GM12878 (cell line): ENCODE results near the gene TGM2. TPM values are rescaled to one million over a fixed set of nuclear protein-coding genes. Genes with fewer than 3 reads are reported as not detected.

Experiments
- ATAC-seq: fragments of 200-7000 bp; cut with Tn5 transposase; 3 replicates; pipeline ENCODE4 v1.9.1; 2020; ENCODE audit warnings: mild to moderate bottlenecking, moderate library complexity
- BruUV-seq: library from RNA; stranded (reverse); fragments of 400-500 nt; replicated peaks from 2 replicates; lab custom pipeline; 2021; lab: Mats Ljungman, UMichigan
- CTCF ChIA-PET: fragments of 300-600 bp; sonication (Branson Sonifier 250); formaldehyde crosslinking; extraction: SDS; loops from one replicate; lab custom pipeline; 2021; ENCODE audit warnings: inconsistent platforms; lab: Yijun Ruan, JAX
- POLR2A ChIA-PET: fragments of 350-600 bp; formaldehyde crosslinking; extraction: SDS; loops from one replicate; lab custom pipeline; 2021; ENCODE audit warnings: inconsistent platforms; lab: Charles Lee
- RAD21 ChIA-PET: fragments of 300-600 bp; sonication (Branson Sonifier 250); formaldehyde crosslinking; loops from one replicate; lab custom pipeline; 2023; ENCODE audit warnings: antibody characterized with exemption; ENCODE audit not compliant: unreplicated experiment; lab: Charles Lee
- SMC1A ChIA-PET: fragments of 300-600 bp; sonication (Branson Sonifier 250); formaldehyde crosslinking; loops from one replicate; lab custom pipeline; 2023; ENCODE audit not compliant: unreplicated experiment, uncharacterized antibody; lab: Charles Lee
- DNase-seq: peaks from one replicate; pipeline ENCODE4 v3.0.0-alpha.2; 2011; ENCODE audit warnings: low read depth, low spot score
- FAIRE-seq: peaks from 3 replicates; lab custom pipeline; 2011; peaks lifted over from hg19 to GRCh38; lab: Jason Lieb, UNC
- H2AFZ ChIP-seq: 2 replicates; pipeline ENCODE4 v1.6.0; 2011; ENCODE audit warnings: low read depth, low read length, control low read depth; ENCODE audit not compliant: control insufficient read depth
- H3K27ac ChIP-seq: 2 replicates; pipeline ENCODE4 v1.5.1; 2011; ENCODE audit warnings: control low read depth; ENCODE audit not compliant: control insufficient read depth, insufficient read depth
- H3K27me3 ChIP-seq, 2 experiments: replicated peaks in 1 of 2; 2 replicates each; pipeline versions ENCODE4 v1.6.0 to v1.6.1; 2011; ENCODE audit warnings: low read length in 1 of 2; ENCODE audit not compliant: control insufficient read depth in 2 of 2, insufficient read depth in 2 of 2
- H3K36me3 ChIP-seq, 2 experiments: 2 replicates each; pipeline ENCODE4 v1.5.1; 2011; ENCODE audit warnings: low read length in 1 of 2; ENCODE audit not compliant: control insufficient read depth in 2 of 2, insufficient read depth in 2 of 2
- H3K4me1 ChIP-seq: 2 replicates; pipeline ENCODE4 v1.6.1; 2011; ENCODE audit warnings: mild to moderate bottlenecking, low read length, moderate library complexity, mixed read lengths; ENCODE audit not compliant: control insufficient read depth, insufficient read depth
- H3K4me2 ChIP-seq: 2 replicates; pipeline ENCODE4 v1.6.0; 2011; ENCODE audit warnings: control low read depth; ENCODE audit not compliant: control insufficient read depth, insufficient read depth
- H3K4me3 ChIP-seq: fragments of 200-600 bp; sonication (generic); 2 replicates; pipeline ENCODE4 v1.5.1; 2016
- H3K79me2 ChIP-seq: 2 replicates; pipeline ENCODE4 v1.6.0; 2011; ENCODE audit warnings: low read length; ENCODE audit not compliant: control insufficient read depth, insufficient read depth
- H3K9ac ChIP-seq: 2 replicates; pipeline ENCODE4 v1.8.0; 2011; ENCODE audit warnings: low read length, control low read depth, mixed read lengths; ENCODE audit not compliant: control insufficient read depth, insufficient read depth
- H3K9me3 ChIP-seq: replicated peaks from 3 replicates; pipeline ENCODE4 v1.5.1; 2011; ENCODE audit warnings: mild to moderate bottlenecking, low read length; ENCODE audit not compliant: control insufficient read depth, insufficient read depth
- H4K20me1 ChIP-seq: 2 replicates; pipeline ENCODE4 v1.6.0; 2011; ENCODE audit not compliant: control insufficient read depth, insufficient read depth
- CBX5 ChIP-seq: sonication (generic); IDR thresholded peaks from 2 replicates; pipeline ENCODE4 v1.6.1; 2016; ENCODE audit warnings: low read depth, moderate library complexity, mild to moderate bottlenecking, inconsistent platforms
- CHD2 ChIP-seq: IDR thresholded peaks from 2 replicates; pipeline ENCODE4 v1.6.1; 2011; ENCODE audit warnings: low read depth, low read length, improper control_type of control experiment, borderline replicate concordance
- EGR1 ChIP-seq, 2 experiments: IDR thresholded peaks; 1 replicate in 1 of 2; 2 replicates in 1 of 2; pipeline ENCODE4 v1.6.1; 2011 to 2012; ENCODE audit warnings: low read depth in 2 of 2, low read length in 2 of 2, borderline replicate concordance in 1 of 2, mild to moderate bottlenecking in 1 of 2, moderate library complexity in 1 of 2
- NFXL1 ChIP-seq: fragments of 450-650 bp; IDR thresholded peaks from 2 replicates; pipeline ENCODE4 v1.6.1; 2017; ENCODE audit warnings: antibody characterized with exemption, mild to moderate bottlenecking, borderline replicate concordance
- POLR2AphosphoS2 ChIP-seq: IDR thresholded peaks from 2 replicates; pipeline ENCODE4 v1.6.1; 2011; ENCODE audit warnings: low read depth, mild to moderate bottlenecking, low read length, improper control_type of control experiment, moderate library complexity
- SREBF2 ChIP-seq: IDR thresholded peaks from 2 replicates; pipeline ENCODE4 v1.6.1; 2012; ENCODE audit warnings: mild to moderate bottlenecking, low read length
- TCF12 ChIP-seq: IDR thresholded peaks from 2 replicates; pipeline ENCODE4 v1.6.1; 2011; ENCODE audit warnings: low read depth, mild to moderate bottlenecking, low read length
- ZBED1 ChIP-seq: IDR thresholded peaks from 2 replicates; pipeline ENCODE4 v1.6.1; 2016; ENCODE audit warnings: borderline replicate concordance
- WGBS: methylation state at CpG from one replicate; pipeline ENCODE4 v1.1.6; 2016; ENCODE audit warnings: low lambda C conversion rate; ENCODE audit not compliant: insufficient replicate concordance, insufficient coverage; ENCODE audit errors: missing lambda C conversion rate; 5-methylcytosine and 5-hydroxymethylcytosine counted together
- in situ Hi-C: fragments of 300-500 bp; cut with MboI; formaldehyde crosslinking; loops from 9 replicates; pipeline ENCODE4 v1.14.3; 2018; ENCODE audit warnings: mixed read lengths
- intact Hi-C: fragments of 100-400 bp; cut with micrococcal nuclease; formaldehyde crosslinking; loops from one replicate; pipeline ENCODE4 v1.14.2; 2022; ENCODE audit not compliant: unreplicated experiment
- polyA plus RNA-seq, 11 experiments: library from polyadenylated mRNA; depleted of rRNA in 4 of 11; unstranded in 6 of 11; stranded (reverse) in 5 of 11; fragments of >200 nt; fragmentation: Nextera tagmentation in 4 of 11; fragmentation: Illumina TruSeq in 1 of 11; extraction: Ambion mirVana in 4 of 11; extraction: Trizol in 1 of 11; gene quantifications; 1 replicate in 1 of 11; 2 replicates in 10 of 11; pipeline versions ENCODE4 v1.2.1 to v1.2.3, GENCODE V29; 2011 to 2016; ENCODE audit warnings: inconsistent platforms in 2 of 11, missing spikeins in 2 of 11, low read depth in 1 of 11
- total RNA-seq, 4 experiments: library from RNA; depleted of rRNA in 3 of 4; stranded (reverse); fragments of >200 nt in 3 of 4; fragmentation: Illumina TruSeq in 1 of 4; extraction: Trizol in 1 of 4; gene quantifications; 2 replicates each; pipeline versions ENCODE4 v1.2.1 to v1.2.3, GENCODE V29; 2013 to 2021
- TF ChIP-seq, protein P1 (sequence below): fragments of 150-350 bp; IDR thresholded peaks from 2 replicates; pipeline ENCODE4 v1.6.1; 2016; ENCODE audit warnings: low read depth, low read length
- TF ChIP-seq, protein P2 (sequence below): fragments of 450-650 bp; IDR thresholded peaks from 2 replicates; pipeline ENCODE4 v1.6.1; 2017; ENCODE audit warnings: mild to moderate bottlenecking, low read depth, inconsistent platforms; ENCODE audit not compliant: poor library complexity, severe bottlenecking
- TF ChIP-seq, protein P3 (sequence below): fragments of 450-650 bp; IDR thresholded peaks from 2 replicates; pipeline ENCODE4 v1.6.1; 2018; ENCODE audit warnings: mild to moderate bottlenecking, low read depth, moderate library complexity; ENCODE audit not compliant: partially characterized antibody

TGM2 gene
- total and polyA plus RNA-seq, 10 of the 15 experiments (the other 5 are each of a cell fraction or from before 2014, with no cell fraction given) = 0.11 to 1.9 (median 0.51) TPM

- Histone ChIP-seq H3K4me1 (no peaks in the 10 kb centered on the region), H3K4me2 (no peak overlapping the region), H2AFZ (no peak overlapping the region), H3K27ac (no peak overlapping the region), H3K27me3 (no peaks in the 10 kb centered on the region), H3K36me3 (peaks cover 8 to 14% of the 10 kb centered on the region in 2 experiments), H3K9me3 (no peaks in the 10 kb centered on the region; the same call in 2 of the 3 replicates), H3K79me2 (peaks cover 10% of the 10 kb centered on the region), H3K4me3 (no peak overlapping the region), H3K9ac (no peak overlapping the region), H4K20me1 (no peaks in the 10 kb centered on the region)
- 94% methylated on average over 10 of the region's 10 CpGs for WGBS
- intact Hi-C loops = no loop called here
- ChIA-PET CTCF (interaction anchor here (0.7 to 15.1 kb wide), 5 partner anchors 8 to 138 kb away, joined by 3 to 189 read pairs (median 3); no protein-coding TSS in a partner anchor), RAD21 (no interaction called here), SMC1A (interaction anchor here (1.0 to 1.6 kb wide), 2 partner anchors 8 to 12 kb away, joined by 4 to 6 read pairs; no protein-coding TSS in a partner anchor), POLR2A (no interaction called here)
- BruUV-seq = no TSS peak
- DNase-seq (no peak), FAIRE-seq (no peak), ATAC-seq (no peak)
- in situ Hi-C loops = no loop called here
- no peak for TF ChIP-seq CBX5
- TF ChIP-seq ZBED1 = no peak
- TF ChIP-seq NFXL1 = no peak
- no peak for TF ChIP-seq SREBF2
- no peak for TF ChIP-seq EGR1 (IDR thresholded peaks at IDR 0.05; ENCODE audit: borderline replicate concordance in 1 of 2, low read depth in 2 of 2, low read length in 2 of 2)
- no peak for TF ChIP-seq POLR2AphosphoS2
- TF ChIP-seq TCF12 = no peak
- no peak for TF ChIP-seq CHD2
- TF ChIP-seq, protein P1, sequence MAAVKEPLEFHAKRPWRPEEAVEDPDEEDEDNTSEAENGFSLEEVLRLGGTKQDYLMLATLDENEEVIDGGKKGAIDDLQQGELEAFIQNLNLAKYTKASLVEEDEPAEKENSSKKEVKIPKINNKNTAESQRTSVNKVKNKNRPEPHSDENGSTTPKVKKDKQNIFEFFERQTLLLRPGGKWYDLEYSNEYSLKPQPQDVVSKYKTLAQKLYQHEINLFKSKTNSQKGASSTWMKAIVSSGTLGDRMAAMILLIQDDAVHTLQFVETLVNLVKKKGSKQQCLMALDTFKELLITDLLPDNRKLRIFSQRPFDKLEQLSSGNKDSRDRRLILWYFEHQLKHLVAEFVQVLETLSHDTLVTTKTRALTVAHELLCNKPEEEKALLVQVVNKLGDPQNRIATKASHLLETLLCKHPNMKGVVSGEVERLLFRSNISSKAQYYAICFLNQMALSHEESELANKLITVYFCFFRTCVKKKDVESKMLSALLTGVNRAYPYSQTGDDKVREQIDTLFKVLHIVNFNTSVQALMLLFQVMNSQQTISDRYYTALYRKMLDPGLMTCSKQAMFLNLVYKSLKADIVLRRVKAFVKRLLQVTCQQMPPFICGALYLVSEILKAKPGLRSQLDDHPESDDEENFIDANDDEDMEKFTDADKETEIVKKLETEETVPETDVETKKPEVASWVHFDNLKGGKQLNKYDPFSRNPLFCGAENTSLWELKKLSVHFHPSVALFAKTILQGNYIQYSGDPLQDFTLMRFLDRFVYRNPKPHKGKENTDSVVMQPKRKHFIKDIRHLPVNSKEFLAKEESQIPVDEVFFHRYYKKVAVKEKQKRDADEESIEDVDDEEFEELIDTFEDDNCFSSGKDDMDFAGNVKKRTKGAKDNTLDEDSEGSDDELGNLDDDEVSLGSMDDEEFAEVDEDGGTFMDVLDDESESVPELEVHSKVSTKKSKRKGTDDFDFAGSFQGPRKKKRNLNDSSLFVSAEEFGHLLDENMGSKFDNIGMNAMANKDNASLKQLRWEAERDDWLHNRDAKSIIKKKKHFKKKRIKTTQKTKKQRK = no peak
- TF ChIP-seq, protein P2, sequence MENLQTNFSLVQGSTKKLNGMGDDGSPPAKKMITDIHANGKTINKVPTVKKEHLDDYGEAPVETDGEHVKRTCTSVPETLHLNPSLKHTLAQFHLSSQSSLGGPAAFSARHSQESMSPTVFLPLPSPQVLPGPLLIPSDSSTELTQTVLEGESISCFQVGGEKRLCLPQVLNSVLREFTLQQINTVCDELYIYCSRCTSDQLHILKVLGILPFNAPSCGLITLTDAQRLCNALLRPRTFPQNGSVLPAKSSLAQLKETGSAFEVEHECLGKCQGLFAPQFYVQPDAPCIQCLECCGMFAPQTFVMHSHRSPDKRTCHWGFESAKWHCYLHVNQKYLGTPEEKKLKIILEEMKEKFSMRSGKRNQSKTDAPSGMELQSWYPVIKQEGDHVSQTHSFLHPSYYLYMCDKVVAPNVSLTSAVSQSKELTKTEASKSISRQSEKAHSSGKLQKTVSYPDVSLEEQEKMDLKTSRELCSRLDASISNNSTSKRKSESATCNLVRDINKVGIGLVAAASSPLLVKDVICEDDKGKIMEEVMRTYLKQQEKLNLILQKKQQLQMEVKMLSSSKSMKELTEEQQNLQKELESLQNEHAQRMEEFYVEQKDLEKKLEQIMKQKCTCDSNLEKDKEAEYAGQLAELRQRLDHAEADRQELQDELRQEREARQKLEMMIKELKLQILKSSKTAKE = no peak
- TF ChIP-seq, protein P3, sequence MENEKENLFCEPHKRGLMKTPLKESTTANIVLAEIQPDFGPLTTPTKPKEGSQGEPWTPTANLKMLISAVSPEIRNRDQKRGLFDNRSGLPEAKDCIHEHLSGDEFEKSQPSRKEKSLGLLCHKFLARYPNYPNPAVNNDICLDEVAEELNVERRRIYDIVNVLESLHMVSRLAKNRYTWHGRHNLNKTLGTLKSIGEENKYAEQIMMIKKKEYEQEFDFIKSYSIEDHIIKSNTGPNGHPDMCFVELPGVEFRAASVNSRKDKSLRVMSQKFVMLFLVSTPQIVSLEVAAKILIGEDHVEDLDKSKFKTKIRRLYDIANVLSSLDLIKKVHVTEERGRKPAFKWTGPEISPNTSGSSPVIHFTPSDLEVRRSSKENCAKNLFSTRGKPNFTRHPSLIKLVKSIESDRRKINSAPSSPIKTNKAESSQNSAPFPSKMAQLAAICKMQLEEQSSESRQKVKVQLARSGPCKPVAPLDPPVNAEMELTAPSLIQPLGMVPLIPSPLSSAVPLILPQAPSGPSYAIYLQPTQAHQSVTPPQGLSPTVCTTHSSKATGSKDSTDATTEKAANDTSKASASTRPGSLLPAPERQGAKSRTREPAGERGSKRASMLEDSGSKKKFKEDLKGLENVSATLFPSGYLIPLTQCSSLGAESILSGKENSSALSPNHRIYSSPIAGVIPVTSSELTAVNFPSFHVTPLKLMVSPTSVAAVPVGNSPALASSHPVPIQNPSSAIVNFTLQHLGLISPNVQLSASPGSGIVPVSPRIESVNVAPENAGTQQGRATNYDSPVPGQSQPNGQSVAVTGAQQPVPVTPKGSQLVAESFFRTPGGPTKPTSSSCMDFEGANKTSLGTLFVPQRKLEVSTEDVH = no peak
These were observed 80.0 kb downstream of the TGM2 start for GRCh38 chr20:38085026-38085425.
